Activated CD4-positive, alpha-beta T cell treated with anti-CD3 and anti-CD28 coated beads for 24 hours (primary cell): ENCODE measurements around the gene FMN1.

Experiments
- DNase-seq, 2 donors: peaks; one replicate each; pipeline ENCODE4 v3.0.0-alpha.2; 2020; ENCODE audit warnings: low read depth in 2 of 2

The FMN1 gene

GRCh38 chr15:32778391-32779176, 415.9 kb downstream of the FMN1 start:
- no peak for DNase-seq

- DNase-seq = no peak
Observed at GRCh38 chr15:32775103-32775502, 419.4 kb downstream of the FMN1 start.

- DNase-seq = no peak
Observed at GRCh38 chr15:32774022-32774421, 420.5 kb downstream of the FMN1 start.

GRCh38 chr15:32767236-32767635, 427.3 kb downstream of the FMN1 start:
- DNase-seq = no peak

- DNase-seq = no peak
Observed at GRCh38 chr15:32766101-32766500, 428.4 kb downstream of the FMN1 start.

DNA sequence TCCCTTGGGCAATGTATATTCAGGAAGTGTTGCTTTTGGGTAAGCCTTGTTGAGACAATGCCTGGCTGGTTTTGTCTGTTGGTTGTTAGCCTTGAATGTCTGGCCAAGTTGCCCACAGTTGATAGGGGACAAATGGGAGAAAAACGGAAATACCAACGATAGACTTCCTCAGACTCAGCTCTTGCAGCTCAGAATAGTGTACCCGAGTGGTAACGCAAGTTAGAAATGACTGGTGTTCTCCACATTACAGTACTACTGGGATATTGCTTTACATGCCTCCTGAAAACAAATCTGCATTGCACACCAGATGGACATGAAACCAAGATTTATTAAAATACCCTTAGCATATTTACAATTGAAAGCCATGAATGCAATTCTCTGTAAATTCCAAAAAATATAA, 429.3 kb downstream of the FMN1 start:
- no peak for DNase-seq

DNA sequence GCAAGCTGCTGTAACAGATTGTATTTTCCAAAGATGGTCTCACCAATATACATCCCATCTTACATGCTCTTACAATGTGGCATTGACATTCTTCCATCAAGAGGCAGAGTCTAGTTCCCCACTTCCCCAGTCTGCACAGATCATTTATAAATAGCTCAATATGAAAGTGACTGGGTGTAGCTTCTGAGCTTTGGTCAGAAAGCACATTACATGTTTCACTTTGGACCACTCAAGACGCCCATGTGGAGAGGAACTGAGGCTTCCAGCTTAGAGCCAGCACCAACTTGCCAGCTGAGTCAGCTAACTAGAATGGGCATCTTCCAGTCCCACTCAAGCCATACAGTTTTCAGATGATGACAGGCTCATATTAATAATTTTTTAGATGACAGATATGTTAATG, 431.2 kb downstream of the FMN1 start:
- no peak for DNase-seq

- DNase-seq = no peak
Observed at GRCh38 chr15:32757426-32757825, 437.1 kb downstream of the FMN1 start.

DNA sequence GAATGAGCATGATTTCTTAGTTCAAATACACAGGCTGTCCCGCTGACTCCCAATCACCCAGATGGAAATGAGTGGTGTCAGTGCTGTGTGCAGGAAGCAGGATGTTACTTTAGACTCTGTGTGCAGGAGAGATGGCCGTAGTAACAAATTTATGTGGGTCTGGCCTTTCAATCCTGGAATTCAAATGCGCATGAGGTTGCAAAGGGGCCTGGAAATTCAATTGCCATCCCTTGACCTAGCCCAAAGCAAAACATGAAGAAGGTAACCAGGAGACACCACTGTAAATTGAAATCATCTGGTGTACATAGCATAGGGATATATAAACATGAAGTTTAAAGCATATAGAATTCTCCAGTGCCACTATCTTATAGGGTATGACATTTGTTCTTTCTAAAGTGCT, 443.5 kb downstream of the FMN1 start:
- DNase-seq = no peak

- no peak for DNase-seq
Observed at GRCh38 chr15:32747921-32748342, 446.6 kb downstream of the FMN1 start.

- DNase-seq = no peak
Observed at GRCh38 chr15:32746116-32746857, 448.2 kb downstream of the FMN1 start.

DNA sequence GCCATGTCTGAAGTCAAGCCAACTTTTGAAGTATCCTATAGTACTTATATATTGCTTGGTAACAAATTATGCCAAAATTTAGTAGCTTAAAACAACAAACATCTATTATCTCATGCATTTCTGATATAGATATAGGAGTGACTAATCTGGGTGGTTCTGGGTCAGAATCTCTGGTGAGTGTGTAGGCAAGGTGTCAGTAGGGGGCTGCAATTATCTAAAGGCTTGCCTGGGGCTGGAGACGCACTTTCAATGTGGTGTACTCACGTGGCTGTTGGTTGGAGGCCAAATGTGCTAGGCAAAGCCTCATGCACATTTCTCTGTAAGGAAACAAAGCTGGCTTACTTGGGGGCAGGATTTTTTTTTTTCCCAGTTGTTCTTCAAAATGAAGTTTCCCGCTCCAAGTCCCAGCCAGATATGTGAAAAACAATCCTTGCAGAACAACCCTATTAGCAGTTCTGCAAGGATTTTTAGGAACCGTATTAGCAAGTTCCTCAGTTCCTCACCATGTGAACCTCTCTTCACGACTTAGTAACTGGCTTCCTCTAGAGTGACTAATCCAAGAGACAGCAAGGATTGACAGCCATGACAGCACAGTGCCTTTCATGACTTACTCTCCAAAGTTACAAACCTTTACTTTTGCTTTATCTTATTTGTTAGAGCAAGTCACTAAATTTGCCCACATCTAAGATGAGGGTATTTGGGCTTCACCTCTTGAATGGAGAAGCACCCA, 450.9 kb downstream of the FMN1 start:
- no peak for DNase-seq

DNA sequence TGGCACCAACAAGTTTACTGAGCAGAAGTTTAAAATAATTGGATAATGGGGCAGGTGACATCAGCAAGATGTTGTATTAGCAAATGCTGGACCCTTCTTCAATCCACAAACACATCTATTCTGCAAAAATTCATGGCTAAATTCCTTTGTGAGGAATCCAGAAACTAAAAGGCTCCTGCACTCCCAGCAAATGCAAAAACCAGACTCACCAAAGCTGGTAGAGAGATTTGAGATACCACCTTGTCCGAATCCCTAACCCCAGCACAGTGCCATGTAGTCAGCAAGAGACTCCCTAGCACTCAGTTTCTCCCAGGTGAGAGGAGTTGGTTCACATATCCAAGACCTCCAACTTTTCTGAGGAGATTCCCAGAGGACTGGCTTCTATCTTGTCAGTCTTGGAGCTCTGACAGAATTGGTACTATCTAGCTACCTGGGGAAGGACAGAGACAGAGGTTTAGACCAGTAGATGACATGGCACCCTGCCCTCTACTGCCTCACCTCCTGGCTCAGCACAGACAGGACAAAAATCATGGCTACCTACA, 454.9 kb downstream of the FMN1 start:
- no peak for DNase-seq

DNA sequence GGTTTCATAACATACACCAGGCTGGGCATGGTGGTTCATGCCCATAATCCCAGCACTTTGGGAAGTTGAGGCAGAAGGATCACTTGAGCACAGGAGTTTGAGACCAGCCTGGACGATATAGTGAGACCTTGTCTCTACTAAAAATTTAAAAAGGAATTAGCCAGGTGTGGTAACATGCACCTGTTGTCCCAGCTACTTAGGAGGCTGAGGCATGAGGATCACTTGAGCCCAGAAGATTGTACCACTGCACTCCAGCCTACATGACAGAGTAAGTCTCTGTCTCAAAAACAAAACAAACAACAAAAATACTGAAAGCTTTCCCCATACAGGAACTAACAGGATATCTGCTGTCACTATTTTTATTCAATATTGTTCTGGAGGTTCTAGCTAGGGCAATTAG, 455.8 kb downstream of the FMN1 start:
- DNase-seq = no peak

DNA sequence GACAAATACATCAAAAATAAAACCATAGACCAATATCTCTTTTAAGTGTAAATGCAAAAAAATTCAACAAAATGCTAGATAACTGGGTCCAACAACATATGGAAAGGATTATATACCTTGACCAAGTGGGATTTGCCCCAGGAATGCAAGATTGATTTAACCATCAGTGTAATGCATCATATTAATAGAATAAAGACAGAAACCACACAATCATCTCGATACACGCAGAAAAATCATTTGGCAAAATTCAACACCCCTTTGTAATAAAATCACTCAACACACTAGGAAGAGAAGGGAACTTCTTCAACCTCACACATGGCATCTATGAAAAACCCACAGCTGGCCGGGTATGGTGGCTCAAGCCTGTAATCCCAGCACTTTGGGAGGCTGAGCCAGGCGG, 457.2 kb downstream of the FMN1 start:
- DNase-seq = no peak

- DNase-seq = no peak
Observed at GRCh38 chr15:32736701-32737061, 457.8 kb downstream of the FMN1 start.

DNA sequence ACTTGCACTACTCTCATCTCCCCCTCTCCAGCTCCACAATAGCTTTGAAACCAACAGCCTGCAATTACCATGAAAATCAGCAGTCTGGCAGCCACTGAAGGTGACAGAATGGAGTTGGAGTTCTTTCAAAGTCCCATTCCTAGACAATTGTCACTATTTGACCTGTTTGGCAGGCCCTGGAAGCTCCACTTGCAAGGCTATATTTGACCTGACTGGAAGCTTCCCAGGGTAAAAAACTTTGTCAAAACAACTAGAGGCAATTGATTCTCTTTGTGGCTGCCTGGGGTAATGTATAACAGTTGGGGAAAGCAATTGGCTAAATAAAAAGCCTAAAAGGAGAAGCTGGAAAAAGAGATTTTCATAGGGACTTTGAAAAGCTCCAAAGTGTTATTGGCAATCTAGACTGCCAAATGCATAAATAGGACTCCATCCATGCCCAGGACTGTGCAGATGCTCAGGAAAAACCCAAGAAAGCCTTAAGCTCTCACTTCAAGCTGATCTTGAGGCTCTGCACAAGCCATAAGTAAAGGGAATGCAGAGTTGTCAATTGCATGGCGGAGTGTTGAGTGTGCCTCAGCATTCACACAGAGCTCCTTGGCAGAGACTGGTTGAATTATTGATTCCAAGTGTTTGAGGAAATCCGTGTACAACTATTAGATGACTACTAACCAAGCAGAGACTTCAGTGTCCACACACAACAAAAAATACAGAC, 458.4 kb downstream of the FMN1 start:
- no peak for DNase-seq

DNA sequence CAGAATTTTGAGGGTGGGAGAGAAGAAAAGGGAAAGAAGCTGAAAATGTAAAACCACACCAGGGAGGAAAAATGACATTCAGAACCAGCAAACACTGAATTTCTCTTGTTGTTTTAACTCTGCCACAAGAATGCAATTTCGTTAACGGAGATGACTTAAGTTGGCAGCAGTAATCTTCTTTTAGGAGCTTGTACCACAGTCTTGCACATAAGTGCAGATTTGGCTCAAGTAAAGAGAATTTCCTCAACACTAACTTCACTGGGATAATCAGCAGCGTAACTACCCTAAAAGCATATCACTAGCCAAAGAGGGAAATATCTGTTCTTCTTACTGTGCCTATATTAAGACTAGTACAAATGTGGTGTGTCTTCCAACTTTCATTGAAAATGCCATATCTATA, 461.2 kb downstream of the FMN1 start:
- no peak for DNase-seq

DNA sequence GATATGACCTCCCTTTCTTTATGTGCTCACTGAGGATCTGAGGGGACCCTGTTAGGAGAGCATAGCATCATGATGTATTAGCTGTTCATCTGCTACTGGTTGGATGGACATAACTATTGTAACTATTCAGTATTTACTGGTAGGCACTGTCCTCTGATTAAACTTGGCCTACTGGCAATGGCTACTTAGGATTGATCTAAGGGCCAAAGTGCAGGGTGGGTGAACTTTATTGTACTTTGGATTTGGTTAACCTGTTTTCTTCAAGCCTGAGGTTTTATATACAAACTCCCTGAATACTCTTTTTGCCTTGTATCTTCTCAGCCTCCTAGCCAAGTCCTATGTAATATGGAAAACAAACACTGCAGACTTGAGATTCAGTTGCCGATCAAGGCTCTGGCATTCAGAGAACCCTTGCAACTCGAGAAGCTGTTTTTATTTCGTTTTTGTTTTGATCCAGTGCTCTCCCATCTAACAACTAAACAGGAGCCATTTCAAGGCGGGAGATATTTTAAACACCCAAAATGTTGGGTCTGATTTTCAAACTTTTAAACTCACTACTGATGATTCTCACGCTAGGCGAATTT, 461.8 kb downstream of the FMN1 start:
- no peak for DNase-seq

GRCh38 chr15:32730677-32731654, 463.5 kb downstream of the FMN1 start:
- DNase-seq = no peak
